Panc1 (cell line): Measurements from ENCODE around the gene CHD1L. TPM values are rescaled to one million over a fixed set of nuclear protein-coding genes. Genes with fewer than 3 reads are reported as not detected.

Source experiments
- ATAC-seq: fragments of 200-7000 bp; cut with Tn5 transposase; 2 replicates; pipeline ENCODE4 v1.9.1; 2020; ENCODE audit warnings: mild to moderate bottlenecking, moderate library complexity
- BruUV-seq: library from RNA; stranded (reverse); fragments of 400-500 nt; replicated peaks from 2 replicates; lab custom pipeline; 2021; lab: Mats Ljungman, UMichigan
- CTCF ChIA-PET: fragments of 300-600 bp; sonication (Branson Sonifier 250); formaldehyde crosslinking; loops from one replicate; lab custom pipeline; 2022; ENCODE audit warnings: antibody characterized with exemption; lab: Charles Lee
- POLR2A ChIA-PET: fragments of 300-600 bp; sonication (Branson Sonifier 250); formaldehyde crosslinking; loops from one replicate; lab custom pipeline; 2022; ENCODE audit warnings: antibody characterized with exemption; lab: Charles Lee
- DNase-seq: peaks from one replicate; pipeline ENCODE4 v3.0.0-alpha.2; 2010; ENCODE audit warnings: low read depth, low spot score
- H3K27ac ChIP-seq: 2 replicates; pipeline ENCODE4 v1.5.1; 2011; ENCODE audit warnings: mild to moderate bottlenecking, low read length, inconsistent platforms
- H3K27me3 ChIP-seq: fragments of 200-500 bp; sonication (Bioruptor generic); 2 replicates; pipeline ENCODE4 v1.6.0; 2014; ENCODE audit warnings: low read length, inconsistent platforms; ENCODE audit not compliant: control insufficient read depth, insufficient read depth
- H3K36me3 ChIP-seq: fragments of 200-500 bp; sonication (Bioruptor generic); 2 replicates; pipeline ENCODE4 v1.5.1; 2014; ENCODE audit warnings: inconsistent platforms, mild to moderate bottlenecking, low read length, moderate library complexity; ENCODE audit not compliant: control insufficient read depth, insufficient read depth
- H3K4me1 ChIP-seq: 2 replicates; pipeline ENCODE4 v1.5.1; 2011; ENCODE audit warnings: inconsistent platforms, mild to moderate bottlenecking, low read length, moderate library complexity; ENCODE audit not compliant: control insufficient read depth, insufficient read depth
- H3K4me3 ChIP-seq, 2 experiments: 2 replicates each; pipeline ENCODE4 v1.5.1; 2011 to 2012; ENCODE audit warnings: low read depth in 2 of 2, low read length in 2 of 2, mild to moderate bottlenecking in 2 of 2, inconsistent platforms in 1 of 2, moderate library complexity in 1 of 2
- H3K9me3 ChIP-seq: fragments of 200-500 bp; sonication (Bioruptor generic); 2 replicates; pipeline ENCODE4 v1.5.1; 2014; ENCODE audit warnings: low read depth, mild to moderate bottlenecking, inconsistent platforms, low read length, moderate library complexity; ENCODE audit not compliant: control insufficient read depth, insufficient read depth
- CTCF ChIP-seq: fragments of 450-650 bp; IDR thresholded peaks from 2 replicates; pipeline ENCODE4 v1.5.1; 2017; ENCODE audit warnings: mild to moderate bottlenecking
- POLR2AphosphoS5 ChIP-seq: IDR thresholded peaks from 2 replicates; pipeline ENCODE4 v1.6.1; 2012; ENCODE audit warnings: mild to moderate bottlenecking, low read depth, low read length, moderate library complexity
- REST ChIP-seq, 2 experiments: IDR thresholded peaks; 2 replicates each; pipeline ENCODE4 v1.6.1; 2011 to 2012; ENCODE audit warnings: low read depth in 2 of 2, control low read depth in 1 of 2, low read length in 1 of 2, mild to moderate bottlenecking in 1 of 2, moderate library complexity in 1 of 2; ENCODE audit not compliant: insufficient read depth in 1 of 2
- SIN3A ChIP-seq: IDR thresholded peaks from 2 replicates; pipeline ENCODE4 v1.6.1; 2012; ENCODE audit warnings: low read depth, mild to moderate bottlenecking, low read length, moderate library complexity, borderline replicate concordance; ENCODE audit not compliant: insufficient read depth
- TCF7L2 ChIP-seq: IDR thresholded peaks from 2 replicates; pipeline ENCODE4 v1.6.1; 2011; ENCODE audit warnings: mild to moderate bottlenecking, low read depth, low read length, inconsistent platforms
- in situ Hi-C: cut with HindIII; loops from 2 replicates; pipeline ENCODE4 v1.10.0; 2016; ENCODE audit warnings: low sequenced_read_pairs, low pct_unique_long_range_greater_than_20kb
- intact Hi-C: fragments of 100-400 bp; cut with micrococcal nuclease; formaldehyde crosslinking; loops from one replicate; pipeline ENCODE4 v1.10.0; 2022; ENCODE audit not compliant: unreplicated experiment
- total RNA-seq: library from RNA; stranded (reverse); gene quantifications from one replicate; pipeline ENCODE4 v1.2.1, GENCODE V29; 2021; ENCODE audit not compliant: unreplicated experiment

Gene CHD1L
- total RNA-seq, 1 experiment from 2014 or later = 48.3 TPM

- BruUV-seq = no TSS peak
- in situ Hi-C loops = no loop called here
- TF ChIP-seq REST (IDR thresholded peaks at IDR 0.05; ENCODE audit: insufficient read depth in 1 of 2, low read depth in 2 of 2, low read length in 1 of 2) = no peak
- TF ChIP-seq SIN3A = no peak
- no peak for TF ChIP-seq TCF7L2
- no peak for TF ChIP-seq CTCF
- TF ChIP-seq POLR2AphosphoS5 = no peak
- H3K27me3 ChIP-seq = peaks cover 3% of the 10 kb centered on the region; the same call in 1 of the 2 replicates
- no peak overlapping the region for H3K4me3 ChIP-seq
- ATAC-seq (no peak), DNase-seq (no peak)
- no peaks in the 10 kb centered on the region for H3K4me1 ChIP-seq
- no peaks in the 10 kb centered on the region for H3K36me3 ChIP-seq
- POLR2A ChIA-PET = no interaction called here
- CTCF ChIA-PET = no interaction called here
- intact Hi-C loops = no loop called here
- no peak overlapping the region for H3K27ac ChIP-seq
- no peaks in the 10 kb centered on the region for H3K9me3 ChIP-seq
Measured at GRCh38 chr1:147201276-147201675, 41.2 kb upstream of the CHD1L start.

- no peak for DNase-seq
- H3K27ac ChIP-seq = no peak overlapping the region
- no peak for ATAC-seq
- H3K4me1 ChIP-seq = no peaks in the 10 kb centered on the region
- TF ChIP-seq CTCF (no peak), POLR2AphosphoS5 (no peak), SIN3A (no peak), REST (IDR thresholded peaks at IDR 0.05; ENCODE audit: insufficient read depth in 1 of 2, low read depth in 2 of 2, low read length in 1 of 2) (no peak), TCF7L2 (no peak)
- ChIA-PET POLR2A (no interaction called here), CTCF (no interaction called here)
- no peaks in the 10 kb centered on the region for H3K9me3 ChIP-seq
- no TSS peak for BruUV-seq
- H3K27me3 ChIP-seq = no peaks in the 10 kb centered on the region; the same call in 1 of the 2 replicates
- no peak overlapping the region for H3K4me3 ChIP-seq
- no peaks in the 10 kb centered on the region for H3K36me3 ChIP-seq
- in situ Hi-C loops = no loop called here
- intact Hi-C loops = no loop called here
Measured at GRCh38 chr1:147201786-147202185, 40.7 kb upstream of the CHD1L start.
